ENCODE data around the gene ITGAX.

DNA sequence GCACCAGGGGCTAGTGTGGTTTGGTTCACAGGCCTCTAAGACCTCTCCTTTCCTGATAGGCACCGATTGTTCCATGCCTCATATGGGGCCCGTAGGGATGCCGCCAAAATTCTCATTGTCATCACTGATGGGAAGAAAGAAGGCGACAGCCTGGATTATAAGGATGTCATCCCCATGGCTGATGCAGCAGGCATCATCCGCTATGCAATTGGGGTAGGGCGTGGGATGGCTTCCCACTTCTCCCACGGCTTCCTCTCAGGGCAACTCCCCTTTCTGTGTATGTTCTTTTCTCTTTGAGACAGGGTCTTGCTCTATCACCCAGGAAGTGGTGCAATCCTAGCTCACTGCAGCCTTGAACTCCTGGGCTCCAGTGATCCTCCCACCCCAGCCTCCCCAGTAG, 5.3 kb downstream of the ITGAX start:
- no peak for TF ChIP-seq ZFP30 (CRISPR knock-in tag; IDR thresholded peaks at IDR 0.05)
- TF ChIP-seq, protein P1, sequence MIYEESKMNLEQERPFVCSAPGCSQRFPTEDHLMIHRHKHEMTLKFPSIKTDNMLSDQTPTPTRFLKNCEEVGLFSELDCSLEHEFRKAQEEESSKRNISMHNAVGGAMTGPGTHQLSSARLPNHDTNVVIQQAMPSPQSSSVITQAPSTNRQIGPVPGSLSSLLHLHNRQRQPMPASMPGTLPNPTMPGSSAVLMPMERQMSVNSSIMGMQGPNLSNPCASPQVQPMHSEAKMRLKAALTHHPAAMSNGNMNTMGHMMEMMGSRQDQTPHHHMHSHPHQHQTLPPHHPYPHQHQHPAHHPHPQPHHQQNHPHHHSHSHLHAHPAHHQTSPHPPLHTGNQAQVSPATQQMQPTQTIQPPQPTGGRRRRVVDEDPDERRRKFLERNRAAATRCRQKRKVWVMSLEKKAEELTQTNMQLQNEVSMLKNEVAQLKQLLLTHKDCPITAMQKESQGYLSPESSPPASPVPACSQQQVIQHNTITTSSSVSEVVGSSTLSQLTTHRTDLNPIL (CRISPR knock-in tag; IDR thresholded peaks at IDR 0.05; ENCODE audit: low read depth) = no peak
- TF ChIP-seq ZNF70 (CRISPR knock-in tag; IDR thresholded peaks at IDR 0.05) = no peak
- no peak for TF ChIP-seq ARNTL (CRISPR knock-in tag; IDR thresholded peaks at IDR 0.05; ENCODE audit: borderline replicate concordance, low read depth)
- TF ChIP-seq, protein P2, sequence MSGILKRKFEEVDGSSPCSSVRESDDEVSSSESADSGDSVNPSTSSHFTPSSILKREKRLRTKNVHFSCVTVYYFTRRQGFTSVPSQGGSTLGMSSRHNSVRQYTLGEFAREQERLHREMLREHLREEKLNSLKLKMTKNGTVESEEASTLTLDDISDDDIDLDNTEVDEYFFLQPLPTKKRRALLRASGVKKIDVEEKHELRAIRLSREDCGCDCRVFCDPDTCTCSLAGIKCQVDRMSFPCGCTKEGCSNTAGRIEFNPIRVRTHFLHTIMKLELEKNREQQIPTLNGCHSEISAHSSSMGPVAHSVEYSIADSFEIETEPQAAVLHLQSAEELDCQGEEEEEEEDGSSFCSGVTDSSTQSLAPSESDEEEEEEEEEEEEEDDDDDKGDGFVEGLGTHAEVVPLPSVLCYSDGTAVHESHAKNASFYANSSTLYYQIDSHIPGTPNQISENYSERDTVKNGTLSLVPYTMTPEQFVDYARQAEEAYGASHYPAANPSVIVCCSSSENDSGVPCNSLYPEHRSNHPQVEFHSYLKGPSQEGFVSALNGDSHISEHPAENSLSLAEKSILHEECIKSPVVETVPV (CRISPR knock-in tag; IDR thresholded peaks at IDR 0.05) = no peak
- no peak for TF ChIP-seq RARB (CRISPR knock-in tag; IDR thresholded peaks at IDR 0.05)
- no peak for TF ChIP-seq ZNF565 (CRISPR knock-in tag; conservative IDR thresholded peaks at IDR 0.05; ENCODE audit: low read depth)
